ENCODE measurements around the gene RNF207. TPM values are rescaled to one million over a fixed set of nuclear protein-coding genes. Genes with fewer than 3 reads are reported as not detected.
A peak's percentile ranks its signal among the peaks of the same experiment; 100 is the strongest.

Gene RNF207
- total RNA-seq, 1 experiment from 2014 or later = 9.2 TPM

DNA sequence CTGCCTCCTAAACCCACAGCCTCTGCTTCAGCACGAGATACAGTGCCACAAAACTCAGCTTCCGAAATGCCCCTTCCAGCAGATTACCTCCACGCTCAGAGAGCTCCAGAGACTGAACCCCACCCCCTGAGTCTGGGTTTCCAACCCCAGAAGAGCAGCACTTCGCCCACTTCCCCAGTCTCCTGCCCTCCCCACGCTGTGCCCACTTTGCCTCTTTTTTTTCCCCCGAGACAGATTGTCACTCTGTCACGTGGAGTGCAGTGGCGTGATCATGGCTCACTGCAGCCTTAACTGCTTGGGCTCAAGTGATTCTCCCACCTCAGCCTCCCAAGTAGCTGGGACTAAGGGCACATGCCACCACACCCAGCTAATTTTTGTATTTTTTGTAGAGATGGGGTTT is 19.7 kb downstream of the RNF207 start:
- DNase-seq (ENCODE audit: low spot score) = no peak
- TF ChIP-seq ZNF138 (CRISPR knock-in tag; conservative IDR thresholded peaks at IDR 0.05) (no peak), OVOL2 (CRISPR knock-in tag; IDR thresholded peaks at IDR 0.05; ENCODE audit: borderline replicate concordance) (no peak), NFYB (CRISPR knock-in tag; conservative IDR thresholded peaks at IDR 0.05; ENCODE audit: low read depth) (no peak), ZNF423 (CRISPR knock-in tag; IDR thresholded peaks at IDR 0.05) (no peak), TEAD4 (CRISPR knock-in tag; IDR thresholded peaks at IDR 0.05) (no peak), IRF2 (CRISPR knock-in tag; IDR thresholded peaks at IDR 0.05; ENCODE audit: borderline replicate concordance, low read depth) (no peak), SMAD3 (CRISPR knock-in tag; IDR thresholded peaks at IDR 0.05; ENCODE audit: borderline replicate concordance) (no peak)
- TF ChIP-seq, protein P1, sequence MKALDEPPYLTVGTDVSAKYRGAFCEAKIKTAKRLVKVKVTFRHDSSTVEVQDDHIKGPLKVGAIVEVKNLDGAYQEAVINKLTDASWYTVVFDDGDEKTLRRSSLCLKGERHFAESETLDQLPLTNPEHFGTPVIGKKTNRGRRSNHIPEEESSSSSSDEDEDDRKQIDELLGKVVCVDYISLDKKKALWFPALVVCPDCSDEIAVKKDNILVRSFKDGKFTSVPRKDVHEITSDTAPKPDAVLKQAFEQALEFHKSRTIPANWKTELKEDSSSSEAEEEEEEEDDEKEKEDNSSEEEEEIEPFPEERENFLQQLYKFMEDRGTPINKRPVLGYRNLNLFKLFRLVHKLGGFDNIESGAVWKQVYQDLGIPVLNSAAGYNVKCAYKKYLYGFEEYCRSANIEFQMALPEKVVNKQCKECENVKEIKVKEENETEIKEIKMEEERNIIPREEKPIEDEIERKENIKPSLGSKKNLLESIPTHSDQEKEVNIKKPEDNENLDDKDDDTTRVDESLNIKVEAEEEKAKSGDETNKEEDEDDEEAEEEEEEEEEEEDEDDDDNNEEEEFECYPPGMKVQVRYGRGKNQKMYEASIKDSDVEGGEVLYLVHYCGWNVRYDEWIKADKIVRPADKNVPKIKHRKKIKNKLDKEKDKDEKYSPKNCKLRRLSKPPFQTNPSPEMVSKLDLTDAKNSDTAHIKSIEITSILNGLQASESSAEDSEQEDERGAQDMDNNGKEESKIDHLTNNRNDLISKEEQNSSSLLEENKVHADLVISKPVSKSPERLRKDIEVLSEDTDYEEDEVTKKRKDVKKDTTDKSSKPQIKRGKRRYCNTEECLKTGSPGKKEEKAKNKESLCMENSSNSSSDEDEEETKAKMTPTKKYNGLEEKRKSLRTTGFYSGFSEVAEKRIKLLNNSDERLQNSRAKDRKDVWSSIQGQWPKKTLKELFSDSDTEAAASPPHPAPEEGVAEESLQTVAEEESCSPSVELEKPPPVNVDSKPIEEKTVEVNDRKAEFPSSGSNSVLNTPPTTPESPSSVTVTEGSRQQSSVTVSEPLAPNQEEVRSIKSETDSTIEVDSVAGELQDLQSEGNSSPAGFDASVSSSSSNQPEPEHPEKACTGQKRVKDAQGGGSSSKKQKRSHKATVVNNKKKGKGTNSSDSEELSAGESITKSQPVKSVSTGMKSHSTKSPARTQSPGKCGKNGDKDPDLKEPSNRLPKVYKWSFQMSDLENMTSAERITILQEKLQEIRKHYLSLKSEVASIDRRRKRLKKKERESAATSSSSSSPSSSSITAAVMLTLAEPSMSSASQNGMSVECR (CRISPR knock-in tag; IDR thresholded peaks at IDR 0.05; ENCODE audit: borderline replicate concordance) = no peak
- TF ChIP-seq, protein P2, sequence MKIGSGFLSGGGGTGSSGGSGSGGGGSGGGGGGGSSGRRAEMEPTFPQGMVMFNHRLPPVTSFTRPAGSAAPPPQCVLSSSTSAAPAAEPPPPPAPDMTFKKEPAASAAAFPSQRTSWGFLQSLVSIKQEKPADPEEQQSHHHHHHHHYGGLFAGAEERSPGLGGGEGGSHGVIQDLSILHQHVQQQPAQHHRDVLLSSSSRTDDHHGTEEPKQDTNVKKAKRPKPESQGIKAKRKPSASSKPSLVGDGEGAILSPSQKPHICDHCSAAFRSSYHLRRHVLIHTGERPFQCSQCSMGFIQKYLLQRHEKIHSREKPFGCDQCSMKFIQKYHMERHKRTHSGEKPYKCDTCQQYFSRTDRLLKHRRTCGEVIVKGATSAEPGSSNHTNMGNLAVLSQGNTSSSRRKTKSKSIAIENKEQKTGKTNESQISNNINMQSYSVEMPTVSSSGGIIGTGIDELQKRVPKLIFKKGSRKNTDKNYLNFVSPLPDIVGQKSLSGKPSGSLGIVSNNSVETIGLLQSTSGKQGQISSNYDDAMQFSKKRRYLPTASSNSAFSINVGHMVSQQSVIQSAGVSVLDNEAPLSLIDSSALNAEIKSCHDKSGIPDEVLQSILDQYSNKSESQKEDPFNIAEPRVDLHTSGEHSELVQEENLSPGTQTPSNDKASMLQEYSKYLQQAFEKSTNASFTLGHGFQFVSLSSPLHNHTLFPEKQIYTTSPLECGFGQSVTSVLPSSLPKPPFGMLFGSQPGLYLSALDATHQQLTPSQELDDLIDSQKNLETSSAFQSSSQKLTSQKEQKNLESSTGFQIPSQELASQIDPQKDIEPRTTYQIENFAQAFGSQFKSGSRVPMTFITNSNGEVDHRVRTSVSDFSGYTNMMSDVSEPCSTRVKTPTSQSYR (CRISPR knock-in tag; IDR thresholded peaks at IDR 0.05) = no peak
- TF ChIP-seq, protein P3, sequence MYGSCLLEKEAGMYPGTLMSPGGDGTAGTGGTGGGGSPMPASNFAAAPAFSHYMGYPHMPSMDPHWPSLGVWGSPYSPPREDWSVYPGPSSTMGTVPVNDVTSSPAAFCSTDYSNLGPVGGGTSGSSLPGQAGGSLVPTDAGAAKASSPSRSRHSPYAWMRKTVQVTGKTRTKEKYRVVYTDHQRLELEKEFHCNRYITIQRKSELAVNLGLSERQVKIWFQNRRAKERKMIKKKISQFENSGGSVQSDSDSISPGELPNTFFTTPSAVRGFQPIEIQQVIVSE (CRISPR knock-in tag; IDR thresholded peaks at IDR 0.05; ENCODE audit: borderline replicate concordance) = no peak
- TF ChIP-seq, protein P4, sequence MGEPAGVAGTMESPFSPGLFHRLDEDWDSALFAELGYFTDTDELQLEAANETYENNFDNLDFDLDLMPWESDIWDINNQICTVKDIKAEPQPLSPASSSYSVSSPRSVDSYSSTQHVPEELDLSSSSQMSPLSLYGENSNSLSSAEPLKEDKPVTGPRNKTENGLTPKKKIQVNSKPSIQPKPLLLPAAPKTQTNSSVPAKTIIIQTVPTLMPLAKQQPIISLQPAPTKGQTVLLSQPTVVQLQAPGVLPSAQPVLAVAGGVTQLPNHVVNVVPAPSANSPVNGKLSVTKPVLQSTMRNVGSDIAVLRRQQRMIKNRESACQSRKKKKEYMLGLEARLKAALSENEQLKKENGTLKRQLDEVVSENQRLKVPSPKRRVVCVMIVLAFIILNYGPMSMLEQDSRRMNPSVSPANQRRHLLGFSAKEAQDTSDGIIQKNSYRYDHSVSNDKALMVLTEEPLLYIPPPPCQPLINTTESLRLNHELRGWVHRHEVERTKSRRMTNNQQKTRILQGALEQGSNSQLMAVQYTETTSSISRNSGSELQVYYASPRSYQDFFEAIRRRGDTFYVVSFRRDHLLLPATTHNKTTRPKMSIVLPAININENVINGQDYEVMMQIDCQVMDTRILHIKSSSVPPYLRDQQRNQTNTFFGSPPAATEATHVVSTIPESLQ (CRISPR knock-in tag; IDR thresholded peaks at IDR 0.05) = no peak
- TF ChIP-seq, protein P5, sequence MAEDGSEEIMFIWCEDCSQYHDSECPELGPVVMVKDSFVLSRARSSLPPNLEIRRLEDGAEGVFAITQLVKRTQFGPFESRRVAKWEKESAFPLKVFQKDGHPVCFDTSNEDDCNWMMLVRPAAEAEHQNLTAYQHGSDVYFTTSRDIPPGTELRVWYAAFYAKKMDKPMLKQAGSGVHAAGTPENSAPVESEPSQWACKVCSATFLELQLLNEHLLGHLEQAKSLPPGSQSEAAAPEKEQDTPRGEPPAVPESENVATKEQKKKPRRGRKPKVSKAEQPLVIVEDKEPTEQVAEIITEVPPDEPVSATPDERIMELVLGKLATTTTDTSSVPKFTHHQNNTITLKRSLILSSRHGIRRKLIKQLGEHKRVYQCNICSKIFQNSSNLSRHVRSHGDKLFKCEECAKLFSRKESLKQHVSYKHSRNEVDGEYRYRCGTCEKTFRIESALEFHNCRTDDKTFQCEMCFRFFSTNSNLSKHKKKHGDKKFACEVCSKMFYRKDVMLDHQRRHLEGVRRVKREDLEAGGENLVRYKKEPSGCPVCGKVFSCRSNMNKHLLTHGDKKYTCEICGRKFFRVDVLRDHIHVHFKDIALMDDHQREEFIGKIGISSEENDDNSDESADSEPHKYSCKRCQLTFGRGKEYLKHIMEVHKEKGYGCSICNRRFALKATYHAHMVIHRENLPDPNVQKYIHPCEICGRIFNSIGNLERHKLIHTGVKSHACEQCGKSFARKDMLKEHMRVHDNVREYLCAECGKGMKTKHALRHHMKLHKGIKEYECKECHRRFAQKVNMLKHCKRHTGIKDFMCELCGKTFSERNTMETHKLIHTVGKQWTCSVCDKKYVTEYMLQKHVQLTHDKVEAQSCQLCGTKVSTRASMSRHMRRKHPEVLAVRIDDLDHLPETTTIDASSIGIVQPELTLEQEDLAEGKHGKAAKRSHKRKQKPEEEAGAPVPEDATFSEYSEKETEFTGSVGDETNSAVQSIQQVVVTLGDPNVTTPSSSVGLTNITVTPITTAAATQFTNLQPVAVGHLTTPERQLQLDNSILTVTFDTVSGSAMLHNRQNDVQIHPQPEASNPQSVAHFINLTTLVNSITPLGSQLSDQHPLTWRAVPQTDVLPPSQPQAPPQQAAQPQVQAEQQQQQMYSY (CRISPR knock-in tag; IDR thresholded peaks at IDR 0.05) = no peak
- TF ChIP-seq, protein P6, sequence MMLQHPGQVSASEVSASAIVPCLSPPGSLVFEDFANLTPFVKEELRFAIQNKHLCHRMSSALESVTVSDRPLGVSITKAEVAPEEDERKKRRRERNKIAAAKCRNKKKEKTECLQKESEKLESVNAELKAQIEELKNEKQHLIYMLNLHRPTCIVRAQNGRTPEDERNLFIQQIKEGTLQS (CRISPR knock-in tag; conservative IDR thresholded peaks at IDR 0.05) = no peak
- TF ChIP-seq, protein P7, sequence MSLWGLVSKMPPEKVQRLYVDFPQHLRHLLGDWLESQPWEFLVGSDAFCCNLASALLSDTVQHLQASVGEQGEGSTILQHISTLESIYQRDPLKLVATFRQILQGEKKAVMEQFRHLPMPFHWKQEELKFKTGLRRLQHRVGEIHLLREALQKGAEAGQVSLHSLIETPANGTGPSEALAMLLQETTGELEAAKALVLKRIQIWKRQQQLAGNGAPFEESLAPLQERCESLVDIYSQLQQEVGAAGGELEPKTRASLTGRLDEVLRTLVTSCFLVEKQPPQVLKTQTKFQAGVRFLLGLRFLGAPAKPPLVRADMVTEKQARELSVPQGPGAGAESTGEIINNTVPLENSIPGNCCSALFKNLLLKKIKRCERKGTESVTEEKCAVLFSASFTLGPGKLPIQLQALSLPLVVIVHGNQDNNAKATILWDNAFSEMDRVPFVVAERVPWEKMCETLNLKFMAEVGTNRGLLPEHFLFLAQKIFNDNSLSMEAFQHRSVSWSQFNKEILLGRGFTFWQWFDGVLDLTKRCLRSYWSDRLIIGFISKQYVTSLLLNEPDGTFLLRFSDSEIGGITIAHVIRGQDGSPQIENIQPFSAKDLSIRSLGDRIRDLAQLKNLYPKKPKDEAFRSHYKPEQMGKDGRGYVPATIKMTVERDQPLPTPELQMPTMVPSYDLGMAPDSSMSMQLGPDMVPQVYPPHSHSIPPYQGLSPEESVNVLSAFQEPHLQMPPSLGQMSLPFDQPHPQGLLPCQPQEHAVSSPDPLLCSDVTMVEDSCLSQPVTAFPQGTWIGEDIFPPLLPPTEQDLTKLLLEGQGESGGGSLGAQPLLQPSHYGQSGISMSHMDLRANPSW (CRISPR knock-in tag; conservative IDR thresholded peaks at IDR 0.05; ENCODE audit: low read depth) = no peak
- TF ChIP-seq, protein P8, sequence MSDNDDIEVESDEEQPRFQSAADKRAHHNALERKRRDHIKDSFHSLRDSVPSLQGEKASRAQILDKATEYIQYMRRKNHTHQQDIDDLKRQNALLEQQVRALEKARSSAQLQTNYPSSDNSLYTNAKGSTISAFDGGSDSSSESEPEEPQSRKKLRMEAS (CRISPR knock-in tag; IDR thresholded peaks at IDR 0.05) = no peak
- ChIA-PET CTCF (interaction anchor here (1.1 to 1.9 kb wide), 5 partner anchors 10 to 40 kb away, joined by 3 to 8 read pairs (median 4); partner anchors contain the start of gene ICMT), POLR2A (interaction anchor here (0.9 kb wide), 1 partner anchor 19 kb away, joined by 3 read pairs; no protein-coding TSS in a partner anchor)
- Mint-ChIP-seq H3K4me3 (no peak overlapping the region), H3K9me3 (no peaks in the 10 kb centered on the region), H3K27me3 (ENCODE audit: low read depth) (no peaks in the 10 kb centered on the region), H3K4me1 (no peaks in the 10 kb centered on the region), H3K27ac (peak overlapping the region; percentile 60), H3K36me3 (peaks cover 50% of the 10 kb centered on the region)
- ATAC-seq = no peak

Measured in WTC11 (cell line).